ENCODE data around the gene EFHC1. TPM values are rescaled to one million over a fixed set of nuclear protein-coding genes. Genes with fewer than 3 reads are reported as not detected.

Gene EFHC1
- total and polyA plus RNA-seq, 2 of the 13 experiments (the other 11 are each of a cell fraction or from before 2014, with no cell fraction given) = 23.4 to 29.5 TPM

- TF ChIP-seq, protein P1, sequence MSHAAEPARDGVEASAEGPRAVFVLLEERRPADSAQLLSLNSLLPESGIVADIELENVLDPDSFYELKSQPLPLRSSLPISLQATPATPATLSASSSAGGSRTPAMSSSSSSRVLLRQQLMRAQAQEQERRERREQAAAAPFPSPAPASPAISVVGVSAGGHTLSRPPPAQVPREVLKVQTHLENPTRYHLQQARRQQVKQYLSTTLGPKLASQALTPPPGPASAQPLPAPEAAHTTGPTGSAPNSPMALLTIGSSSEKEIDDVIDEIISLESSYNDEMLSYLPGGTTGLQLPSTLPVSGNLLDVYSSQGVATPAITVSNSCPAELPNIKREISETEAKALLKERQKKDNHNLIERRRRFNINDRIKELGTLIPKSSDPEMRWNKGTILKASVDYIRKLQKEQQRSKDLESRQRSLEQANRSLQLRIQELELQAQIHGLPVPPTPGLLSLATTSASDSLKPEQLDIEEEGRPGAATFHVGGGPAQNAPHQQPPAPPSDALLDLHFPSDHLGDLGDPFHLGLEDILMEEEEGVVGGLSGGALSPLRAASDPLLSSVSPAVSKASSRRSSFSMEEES (CRISPR knock-in tag; IDR thresholded peaks at IDR 0.05) = peak; percentile 60
- TF ChIP-seq ZBTB34 (CRISPR knock-in tag; IDR thresholded peaks at IDR 0.05) (peak; percentile 59; the same call in 1 of the 2 replicates), ZNF569 (CRISPR knock-in tag; IDR thresholded peaks at IDR 0.05; ENCODE audit: borderline replicate concordance) (no peak), ZNF660 (CRISPR knock-in tag; IDR thresholded peaks at IDR 0.05; ENCODE audit: borderline replicate concordance, low read depth) (no peak), EED (CRISPR knock-in tag; IDR thresholded peaks at IDR 0.05) (no peak), ZNF747 (CRISPR knock-in tag; IDR thresholded peaks at IDR 0.05; ENCODE audit: borderline replicate concordance) (no peak), AKAP8 (CRISPR knock-in tag; IDR thresholded peaks at IDR 0.05) (peak; percentile 82), ATF7-NPFF (CRISPR knock-in tag; IDR thresholded peaks at IDR 0.05; ENCODE audit: low read depth) (no peak), PPARG (CRISPR knock-in tag; conservative IDR thresholded peaks at IDR 0.05) (no peak), NFKBIZ (CRISPR knock-in tag; IDR thresholded peaks at IDR 0.05) (peak; percentile 58; the same call in 1 of the 2 replicates), TCF12 (IDR thresholded peaks at IDR 0.05) (no peak), TCF12 (CRISPR knock-in tag; IDR thresholded peaks at IDR 0.05) (no peak), MXD4 (CRISPR knock-in tag; IDR thresholded peaks at IDR 0.05) (no peak), NCOA5 (CRISPR knock-in tag; IDR thresholded peaks at IDR 0.05) (no peak), GLMP (CRISPR knock-in tag; IDR thresholded peaks at IDR 0.05; ENCODE audit: borderline replicate concordance) (no peak), ELF3 (CRISPR knock-in tag; IDR thresholded peaks at IDR 0.05) (peak; percentile 41; the same call in 1 of the 2 replicates)
- TF ChIP-seq, protein P2, sequence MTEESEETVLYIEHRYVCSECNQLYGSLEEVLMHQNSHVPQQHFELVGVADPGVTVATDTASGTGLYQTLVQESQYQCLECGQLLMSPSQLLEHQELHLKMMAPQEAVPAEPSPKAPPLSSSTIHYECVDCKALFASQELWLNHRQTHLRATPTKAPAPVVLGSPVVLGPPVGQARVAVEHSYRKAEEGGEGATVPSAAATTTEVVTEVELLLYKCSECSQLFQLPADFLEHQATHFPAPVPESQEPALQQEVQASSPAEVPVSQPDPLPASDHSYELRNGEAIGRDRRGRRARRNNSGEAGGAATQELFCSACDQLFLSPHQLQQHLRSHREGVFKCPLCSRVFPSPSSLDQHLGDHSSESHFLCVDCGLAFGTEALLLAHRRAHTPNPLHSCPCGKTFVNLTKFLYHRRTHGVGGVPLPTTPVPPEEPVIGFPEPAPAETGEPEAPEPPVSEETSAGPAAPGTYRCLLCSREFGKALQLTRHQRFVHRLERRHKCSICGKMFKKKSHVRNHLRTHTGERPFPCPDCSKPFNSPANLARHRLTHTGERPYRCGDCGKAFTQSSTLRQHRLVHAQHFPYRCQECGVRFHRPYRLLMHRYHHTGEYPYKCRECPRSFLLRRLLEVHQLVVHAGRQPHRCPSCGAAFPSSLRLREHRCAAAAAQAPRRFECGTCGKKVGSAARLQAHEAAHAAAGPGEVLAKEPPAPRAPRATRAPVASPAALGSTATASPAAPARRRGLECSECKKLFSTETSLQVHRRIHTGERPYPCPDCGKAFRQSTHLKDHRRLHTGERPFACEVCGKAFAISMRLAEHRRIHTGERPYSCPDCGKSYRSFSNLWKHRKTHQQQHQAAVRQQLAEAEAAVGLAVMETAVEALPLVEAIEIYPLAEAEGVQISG (CRISPR knock-in tag; IDR thresholded peaks at IDR 0.05) = peak; percentile 38
- TF ChIP-seq, protein P3, sequence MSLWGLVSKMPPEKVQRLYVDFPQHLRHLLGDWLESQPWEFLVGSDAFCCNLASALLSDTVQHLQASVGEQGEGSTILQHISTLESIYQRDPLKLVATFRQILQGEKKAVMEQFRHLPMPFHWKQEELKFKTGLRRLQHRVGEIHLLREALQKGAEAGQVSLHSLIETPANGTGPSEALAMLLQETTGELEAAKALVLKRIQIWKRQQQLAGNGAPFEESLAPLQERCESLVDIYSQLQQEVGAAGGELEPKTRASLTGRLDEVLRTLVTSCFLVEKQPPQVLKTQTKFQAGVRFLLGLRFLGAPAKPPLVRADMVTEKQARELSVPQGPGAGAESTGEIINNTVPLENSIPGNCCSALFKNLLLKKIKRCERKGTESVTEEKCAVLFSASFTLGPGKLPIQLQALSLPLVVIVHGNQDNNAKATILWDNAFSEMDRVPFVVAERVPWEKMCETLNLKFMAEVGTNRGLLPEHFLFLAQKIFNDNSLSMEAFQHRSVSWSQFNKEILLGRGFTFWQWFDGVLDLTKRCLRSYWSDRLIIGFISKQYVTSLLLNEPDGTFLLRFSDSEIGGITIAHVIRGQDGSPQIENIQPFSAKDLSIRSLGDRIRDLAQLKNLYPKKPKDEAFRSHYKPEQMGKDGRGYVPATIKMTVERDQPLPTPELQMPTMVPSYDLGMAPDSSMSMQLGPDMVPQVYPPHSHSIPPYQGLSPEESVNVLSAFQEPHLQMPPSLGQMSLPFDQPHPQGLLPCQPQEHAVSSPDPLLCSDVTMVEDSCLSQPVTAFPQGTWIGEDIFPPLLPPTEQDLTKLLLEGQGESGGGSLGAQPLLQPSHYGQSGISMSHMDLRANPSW (CRISPR knock-in tag; IDR thresholded peaks at IDR 0.05; ENCODE audit: borderline replicate concordance) = 0 out of 2 replicates have a peak, but pooled peaks have one; percentile 50
These were observed 97.5 kb downstream of the EFHC1 start (continued) for GRCh38 chr6:52517502-52518278.
